ENCODE data around the gene OTC. TPM values are rescaled to one million over a fixed set of nuclear protein-coding genes. Genes with fewer than 3 reads are reported as not detected.
A peak's percentile ranks its signal among the peaks of the same experiment; 100 is the strongest.

Gene OTC
- 0.41 TPM for total RNA-seq

DNA sequence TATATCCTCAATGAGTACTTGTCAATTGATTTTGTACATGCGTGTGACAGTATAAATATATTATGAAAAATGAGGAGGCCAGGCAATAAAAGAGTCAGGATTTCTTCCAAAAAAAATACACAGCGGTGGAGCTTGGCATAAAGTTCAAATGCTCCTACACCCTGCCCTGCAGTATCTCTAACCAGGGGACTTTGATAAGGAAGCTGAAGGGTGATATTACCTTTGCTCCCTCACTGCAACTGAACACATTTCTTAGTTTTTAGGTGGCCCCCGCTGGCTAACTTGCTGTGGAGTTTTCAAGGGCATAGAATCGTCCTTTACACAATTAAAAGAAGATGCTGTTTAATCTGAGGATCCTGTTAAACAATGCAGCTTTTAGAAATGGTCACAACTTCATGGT, at the start of gene OTC:
Gene OTC (plus strand): TSS at position 243 of the 400 bp plus-strand sequence. CDS start 93 bp downstream, at position 336.
- no peak for FAIRE-seq
- DNase-seq (ENCODE audit: low spot score in 2 of 2) = no peak

GRCh38 chrX:38304010-38304409, 48.4 kb upstream of the OTC start:
- DNase-seq (ENCODE audit: low spot score in 2 of 2) = no peak
- no peak for FAIRE-seq

GRCh38 chrX:38305971-38306370, 46.4 kb upstream of the OTC start:
- FAIRE-seq (no peak), DNase-seq (ENCODE audit: low spot score in 2 of 2) (no peak)

- no peak for DNase-seq (ENCODE audit: low spot score in 2 of 2)
- FAIRE-seq = no peak
Observed at GRCh38 chrX:38311743-38312142, 40.7 kb upstream of the OTC start.

DNA sequence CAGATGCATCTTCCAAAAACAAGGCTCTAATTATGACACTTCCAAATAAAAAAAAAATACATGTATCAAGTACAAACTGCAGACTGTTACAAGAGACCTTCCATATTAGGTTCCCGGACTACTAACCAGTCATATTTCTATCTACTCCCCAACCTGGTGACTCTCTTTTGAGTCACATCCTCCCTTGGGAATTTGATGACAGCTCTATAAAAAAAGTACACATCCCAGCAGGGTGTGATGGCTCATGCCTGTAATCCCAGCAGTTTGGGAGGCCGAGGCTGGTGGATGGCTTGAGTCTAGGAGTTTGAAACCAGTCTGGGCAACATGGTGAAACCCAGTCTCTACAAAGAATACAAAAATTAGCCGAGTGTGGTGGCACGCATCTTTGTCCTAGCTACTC, 40.0 kb upstream of the OTC start:
- no peak for DNase-seq (ENCODE audit: low spot score in 2 of 2)
- no peak for FAIRE-seq

GRCh38 chrX:38313190-38313589, 39.2 kb upstream of the OTC start:
- FAIRE-seq (no peak), DNase-seq (ENCODE audit: low spot score in 2 of 2) (no peak)

- FAIRE-seq (no peak), DNase-seq (ENCODE audit: low spot score in 2 of 2) (no peak)
Observed at GRCh38 chrX:38315186-38315585, 37.2 kb upstream of the OTC start.

DNA sequence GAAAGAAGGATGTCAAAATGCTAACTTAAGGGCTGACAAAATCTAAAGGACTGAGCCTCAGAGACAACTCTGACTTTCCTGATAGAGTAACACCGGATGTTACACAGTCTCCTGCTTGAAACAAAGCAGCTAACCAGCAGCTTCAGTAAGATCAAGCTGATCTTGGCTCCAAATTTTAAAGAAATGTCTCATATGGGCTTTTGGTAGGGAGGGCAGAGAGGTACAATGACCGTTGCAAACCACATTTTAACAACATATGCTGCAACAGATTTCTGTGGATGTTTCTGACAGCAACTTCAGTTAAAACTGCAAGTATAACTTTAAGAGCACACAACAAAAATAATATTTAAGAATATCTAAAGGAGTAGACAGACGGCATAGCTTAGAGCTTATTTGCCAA, 34.2 kb upstream of the OTC start:
- FAIRE-seq (no peak), DNase-seq (ENCODE audit: low spot score in 2 of 2) (no peak)

DNA sequence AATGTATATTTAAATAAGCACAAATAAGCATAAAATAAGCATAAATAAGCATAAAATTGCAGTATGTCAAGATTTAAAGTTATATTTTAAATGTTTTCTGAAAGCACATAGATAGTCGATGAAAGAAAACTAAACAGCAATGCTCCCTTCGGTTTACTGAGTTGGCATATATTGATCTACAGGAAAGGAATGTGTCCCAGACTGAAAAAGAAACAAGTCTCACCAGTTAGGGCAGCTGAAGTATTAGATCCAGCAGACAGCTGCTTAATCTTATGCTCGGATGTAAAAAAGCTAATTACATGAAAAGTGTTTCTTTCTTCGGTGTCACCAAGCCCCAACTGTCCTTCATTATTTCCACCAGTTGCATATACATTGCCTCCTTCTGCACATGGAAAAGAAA, 33.8 kb upstream of the OTC start:
- no peak for DNase-seq (ENCODE audit: low spot score in 2 of 2)
- no peak for FAIRE-seq

DNA sequence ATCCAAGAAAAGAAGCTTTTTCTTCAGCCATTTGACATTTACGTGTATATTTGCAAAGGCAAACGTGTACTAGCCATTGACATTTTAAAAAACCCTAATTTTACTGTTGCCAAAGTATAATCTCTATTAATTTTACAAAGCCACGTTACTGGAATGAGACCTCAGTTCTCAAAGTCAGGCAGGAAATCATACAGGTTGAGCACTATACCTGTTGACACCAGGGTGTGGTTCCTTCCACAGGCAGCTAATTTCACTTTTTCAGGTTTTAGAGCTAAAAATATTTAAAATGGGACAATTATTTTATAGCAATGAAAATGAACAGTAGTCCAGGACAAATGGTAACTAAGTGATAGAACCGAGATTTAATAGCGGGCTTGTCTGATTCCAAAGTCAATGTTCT, 31.6 kb upstream of the OTC start:
- FAIRE-seq = no peak

GRCh38 chrX:38326086-38326485, 26.3 kb upstream of the OTC start:
- FAIRE-seq (no peak), DNase-seq (ENCODE audit: low spot score in 2 of 2) (no peak)

More for the DNA sequence above, 31.6 kb upstream of the OTC start:
- no peak for DNase-seq (ENCODE audit: low spot score in 2 of 2)

DNA sequence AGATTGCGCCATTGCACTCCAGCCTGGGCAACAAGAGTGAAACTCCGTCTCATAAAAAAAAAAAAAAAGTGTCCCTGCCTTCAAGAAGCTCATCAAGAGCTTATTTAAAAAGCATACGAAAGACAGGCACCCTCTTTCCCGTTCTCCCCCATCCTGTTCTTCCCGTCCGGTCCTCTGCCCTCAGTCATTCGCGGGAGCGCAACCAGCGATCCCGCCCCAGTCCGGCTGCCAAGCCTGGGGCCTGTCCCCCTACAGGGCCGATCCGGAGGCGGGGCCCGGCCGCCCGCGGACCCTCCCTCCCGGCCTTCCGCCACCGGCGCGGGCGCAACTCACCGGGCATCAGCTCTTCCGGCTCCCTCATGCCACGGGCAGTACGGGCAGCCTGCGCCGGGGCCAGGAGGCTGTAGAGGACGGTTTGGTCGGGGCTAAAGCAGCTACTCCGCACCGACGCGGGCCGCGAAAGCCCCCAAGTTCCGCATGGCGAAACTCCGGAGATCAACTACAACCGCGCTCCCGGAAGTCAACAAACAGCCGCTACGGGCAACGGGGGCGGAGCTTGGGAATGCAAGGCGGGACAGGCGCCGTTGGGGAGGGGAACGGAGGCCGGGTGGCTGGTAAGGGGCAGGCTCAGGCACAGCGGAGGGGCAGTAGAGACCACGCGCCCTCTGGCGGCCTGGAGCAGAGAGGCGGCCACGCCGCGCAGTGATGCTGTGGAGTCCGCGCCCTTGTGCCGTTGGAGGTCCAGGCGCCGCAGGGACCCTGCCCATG, 25.2 kb upstream of the OTC start, which contains the start of gene RPGR:
Gene RPGR (minus strand): TSS at position 503 of the 768 bp plus-strand sequence. CDS start 142 bp downstream, at position 361.
- DNase-seq (ENCODE audit: low spot score in 2 of 2) (peak; percentile 78 to 84), FAIRE-seq (no peak)

DNA sequence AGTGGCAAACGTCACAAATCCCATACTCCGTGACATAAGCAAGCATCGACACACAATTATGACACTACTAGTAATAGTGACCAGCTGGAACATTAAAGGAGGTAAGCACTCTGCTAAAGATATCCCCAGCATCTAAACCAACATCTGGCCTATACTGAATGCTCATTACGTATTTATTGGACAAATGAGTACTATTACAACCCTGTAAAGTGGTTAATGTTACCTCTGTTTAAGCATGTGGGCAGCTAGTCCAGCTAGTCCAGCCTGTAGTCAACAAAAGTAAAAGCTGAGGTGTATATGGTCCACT, 24.7 kb upstream of the OTC start:
- no peak for DNase-seq (ENCODE audit: low spot score in 2 of 2)
- no peak for FAIRE-seq

GRCh38 chrX:38332505-38332904, 19.9 kb upstream of the OTC start:
- no peak for DNase-seq (ENCODE audit: low spot score in 2 of 2)
- FAIRE-seq = no peak

- DNase-seq (ENCODE audit: low spot score in 2 of 2) = no peak
- FAIRE-seq = no peak
Observed at GRCh38 chrX:38335382-38335781, 17.0 kb upstream of the OTC start.

DNA sequence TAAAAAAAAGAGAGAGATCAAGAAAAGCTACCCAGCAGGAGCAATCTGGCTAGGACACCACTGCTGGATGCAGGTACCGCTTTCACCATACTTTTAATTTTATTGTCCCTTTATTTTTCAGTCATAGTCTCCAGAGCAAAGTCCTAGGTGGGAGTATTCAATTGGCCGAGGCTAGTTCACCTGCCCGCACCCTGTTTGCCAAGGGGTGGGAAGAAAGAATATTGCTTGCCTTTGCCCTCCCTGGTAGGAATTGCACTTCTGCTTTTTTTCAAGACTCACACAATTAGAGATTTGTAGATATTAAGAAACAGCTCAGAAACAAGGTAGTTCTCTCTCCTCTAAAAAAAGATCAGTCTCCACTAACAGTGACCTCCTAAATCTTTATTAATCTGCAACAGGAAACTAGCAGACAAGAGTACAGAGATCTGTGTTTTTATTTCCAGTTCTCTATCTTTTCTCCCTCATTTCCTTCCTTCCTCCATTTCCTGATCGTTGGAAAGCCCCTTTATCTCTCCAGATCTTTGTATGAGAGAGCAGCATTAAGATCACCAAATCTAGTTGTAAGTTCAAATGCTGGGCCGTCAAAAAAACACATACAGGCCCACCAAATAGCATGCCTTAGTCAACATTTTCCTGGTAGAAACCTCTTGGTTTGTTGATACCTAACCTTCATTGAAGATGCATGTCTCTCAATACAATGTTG, 15.7 kb upstream of the OTC start:
- DNase-seq (ENCODE audit: low spot score in 2 of 2) (no peak), FAIRE-seq (no peak)

DNA sequence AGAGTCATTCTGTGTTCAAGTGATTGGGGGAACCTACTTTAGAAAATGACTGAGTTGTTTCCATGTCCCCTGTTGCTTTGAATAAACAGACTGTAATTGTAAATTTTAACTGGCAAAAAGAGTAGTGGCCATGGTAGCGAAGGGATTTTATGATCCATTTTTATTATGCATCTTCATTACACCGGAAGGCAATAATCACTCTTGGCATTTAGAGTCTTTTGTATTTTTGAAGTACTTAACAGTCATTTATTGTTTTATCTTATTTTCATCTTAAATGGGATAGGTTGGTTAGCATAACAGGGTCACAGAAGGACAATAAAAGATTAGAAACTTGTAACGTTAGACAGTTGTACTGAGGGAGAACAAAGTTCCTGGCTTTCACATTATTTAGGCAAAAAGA, 11.0 kb upstream of the OTC start:
- DNase-seq (ENCODE audit: low spot score in 2 of 2) (no peak), FAIRE-seq (no peak)

GRCh38 chrX:38342853-38343778, 9.3 kb upstream of the OTC start:
- FAIRE-seq (no peak), DNase-seq (ENCODE audit: low spot score in 2 of 2) (no peak)

GRCh38 chrX:38346150-38346549, 6.3 kb upstream of the OTC start:
- FAIRE-seq (no peak), DNase-seq (ENCODE audit: low spot score in 2 of 2) (no peak)

GRCh38 chrX:38347136-38347535, 5.3 kb upstream of the OTC start:
- DNase-seq (ENCODE audit: low spot score in 2 of 2) = no peak
- no peak for FAIRE-seq

- DNase-seq (ENCODE audit: low spot score in 2 of 2) (no peak), FAIRE-seq (no peak)
Observed at GRCh38 chrX:38351346-38351745, 1.1 kb upstream of the OTC start.
